Tongue (tissue), 2 donors: Measurements from ENCODE around the gene BSG. TPM values are rescaled to one million over a fixed set of nuclear protein-coding genes. Genes with fewer than 3 reads are reported as not detected.

ENCODE experiments used
- DNase-seq: peaks from one replicate; pipeline ENCODE4 v3.0.0-alpha.2; 2015
- total RNA-seq: library from RNA; depleted of rRNA; stranded (reverse); fragments of >200 nt; gene quantifications from one replicate; pipeline ENCODE4 v1.2.3, GENCODE V29; 2014

The BSG gene
- total RNA-seq, 1 donor from 2014 or later, result 236 TPM

GRCh38 chr19:540867-541637 lies 31.3 kb upstream of the BSG start:
- no peak for DNase-seq

DNA sequence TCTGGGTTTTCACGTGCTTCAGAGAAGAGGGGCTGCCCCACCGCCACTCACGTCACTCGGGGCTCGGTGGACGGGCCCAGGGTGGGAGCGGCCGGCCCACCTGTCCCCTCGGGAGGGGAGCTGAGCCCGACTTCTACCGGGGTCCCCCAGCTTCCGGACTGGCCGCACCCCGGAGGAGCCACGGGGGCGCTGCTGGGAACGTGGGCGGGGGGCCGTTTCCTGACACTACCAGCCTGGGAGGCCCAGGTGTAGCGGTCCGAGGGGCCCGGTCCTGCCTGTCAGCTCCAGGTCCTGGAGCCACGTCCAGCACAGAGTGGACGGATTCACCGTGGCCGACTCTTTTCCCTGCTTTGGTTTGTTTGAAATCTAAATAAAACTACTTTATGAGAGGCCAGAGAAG lies 30.7 kb upstream of the BSG start:
- DNase-seq, result no peak

GRCh38 chr19:542173-542866 lies 30.1 kb upstream of the BSG start:
- no peak for DNase-seq

DNA sequence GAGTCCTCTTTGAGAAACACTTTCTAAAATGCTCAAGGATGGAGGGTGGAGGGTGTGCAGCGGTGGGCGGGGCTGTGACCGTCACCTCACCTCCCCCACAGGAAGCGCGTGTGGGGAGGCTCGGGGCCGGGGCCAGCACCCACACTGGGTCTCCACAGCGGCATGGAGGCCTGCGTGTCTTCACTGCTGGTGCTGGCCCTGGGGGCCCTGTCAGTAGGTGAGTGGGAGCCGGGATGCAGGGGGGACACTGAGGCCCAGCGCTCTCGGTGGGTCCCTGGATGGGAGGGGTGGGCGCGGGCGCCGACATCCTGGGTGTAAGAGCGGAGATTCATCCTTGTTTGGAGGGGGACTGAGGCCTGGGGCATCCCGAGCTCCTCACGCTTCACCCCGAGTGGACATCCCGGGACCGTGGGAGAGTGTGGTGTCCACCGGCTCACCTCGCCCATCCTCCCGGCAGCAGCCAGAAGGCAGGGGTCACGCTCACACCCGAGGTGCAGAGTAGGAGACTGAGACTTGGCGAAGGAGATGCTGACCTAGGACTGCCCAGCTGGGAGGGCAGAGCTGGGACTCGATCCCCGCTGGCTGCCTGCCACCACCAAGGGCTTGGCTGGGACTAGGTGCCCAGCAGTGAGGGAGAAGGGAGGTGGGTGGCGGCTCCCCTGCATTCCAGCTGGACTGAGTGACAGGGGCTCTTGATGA lies 28.3 kb upstream of the BSG start, which contains the start of gene GZMM:
GZMM (plus strand) TSS at position 144 of the 699 bp plus-strand sequence; CDS start at position 163, 19 bp downstream.
- DNase-seq, result no peak

DNA sequence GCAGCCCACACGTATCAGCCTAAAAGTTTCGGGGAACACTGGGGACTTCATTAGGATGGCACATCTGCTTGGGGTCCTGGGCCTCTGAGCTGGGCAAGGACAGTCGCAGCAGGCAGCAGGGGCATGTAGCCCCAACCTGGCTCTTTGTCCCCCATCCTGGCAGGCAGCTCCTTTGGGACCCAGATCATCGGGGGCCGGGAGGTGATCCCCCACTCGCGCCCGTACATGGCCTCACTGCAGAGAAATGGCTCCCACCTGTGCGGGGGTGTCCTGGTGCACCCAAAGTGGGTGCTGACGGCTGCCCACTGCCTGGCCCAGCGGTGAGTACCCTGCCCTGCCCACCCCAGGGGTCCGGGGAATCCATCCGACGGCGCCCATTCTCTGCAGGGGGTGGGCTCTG lies 25.3 kb upstream of the BSG start:
- DNase-seq, result no peak

DNA sequence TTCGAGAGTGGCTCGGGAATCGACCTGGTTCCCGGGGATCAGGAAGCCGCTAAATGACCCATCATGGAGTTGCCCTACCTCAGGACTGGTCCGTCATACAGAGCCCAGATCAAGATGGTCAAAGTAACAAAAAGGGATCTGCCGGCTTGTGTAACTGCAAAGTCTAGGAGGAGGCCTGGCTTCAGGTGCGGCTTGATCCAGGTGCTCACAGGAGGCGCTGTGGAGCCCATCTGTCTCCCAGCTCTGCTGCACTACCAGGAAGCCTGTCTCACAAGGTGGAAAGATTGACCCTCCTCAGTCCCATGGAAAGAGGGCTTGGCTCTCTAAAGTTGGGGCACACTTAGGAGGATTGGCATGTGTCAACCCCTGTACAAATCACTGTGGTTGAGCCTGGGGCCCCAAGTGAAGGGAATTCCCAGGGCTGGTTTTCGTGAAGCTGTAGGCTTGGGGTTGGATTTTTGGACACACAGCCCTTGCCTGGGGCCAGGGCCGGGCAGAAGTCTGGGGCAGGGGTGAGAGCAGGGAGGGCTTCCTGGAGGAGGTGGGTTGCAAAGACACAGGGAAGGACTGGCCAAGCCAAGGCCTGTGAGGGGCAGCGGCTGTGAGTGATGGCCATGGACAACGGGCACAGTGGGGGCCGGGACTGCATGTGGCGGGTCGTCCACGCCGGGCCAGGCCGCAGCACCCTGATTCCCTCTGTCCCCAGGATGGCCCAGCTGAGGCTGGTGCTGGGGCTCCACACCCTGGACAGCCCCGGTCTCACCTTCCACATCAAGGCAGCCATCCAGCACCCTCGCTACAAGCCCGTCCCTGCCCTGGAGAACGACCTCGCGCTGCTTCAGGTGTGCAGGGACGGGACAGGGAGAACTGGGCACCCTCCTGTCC lies 24.3 kb upstream of the BSG start:
- no peak for DNase-seq

- DNase-seq, result no peak
These were observed 23.2 kb upstream of the BSG start for GRCh38 chr19:548886-549830.

- DNase-seq, result no peak
These were observed 17.6 kb upstream of the BSG start for GRCh38 chr19:554817-555216.

- DNase-seq, result no peak
These were observed 17.0 kb upstream of the BSG start for GRCh38 chr19:555474-555808.

GRCh38 chr19:556611-557382 lies 15.6 kb upstream of the BSG start:
- DNase-seq, result no peak

DNA sequence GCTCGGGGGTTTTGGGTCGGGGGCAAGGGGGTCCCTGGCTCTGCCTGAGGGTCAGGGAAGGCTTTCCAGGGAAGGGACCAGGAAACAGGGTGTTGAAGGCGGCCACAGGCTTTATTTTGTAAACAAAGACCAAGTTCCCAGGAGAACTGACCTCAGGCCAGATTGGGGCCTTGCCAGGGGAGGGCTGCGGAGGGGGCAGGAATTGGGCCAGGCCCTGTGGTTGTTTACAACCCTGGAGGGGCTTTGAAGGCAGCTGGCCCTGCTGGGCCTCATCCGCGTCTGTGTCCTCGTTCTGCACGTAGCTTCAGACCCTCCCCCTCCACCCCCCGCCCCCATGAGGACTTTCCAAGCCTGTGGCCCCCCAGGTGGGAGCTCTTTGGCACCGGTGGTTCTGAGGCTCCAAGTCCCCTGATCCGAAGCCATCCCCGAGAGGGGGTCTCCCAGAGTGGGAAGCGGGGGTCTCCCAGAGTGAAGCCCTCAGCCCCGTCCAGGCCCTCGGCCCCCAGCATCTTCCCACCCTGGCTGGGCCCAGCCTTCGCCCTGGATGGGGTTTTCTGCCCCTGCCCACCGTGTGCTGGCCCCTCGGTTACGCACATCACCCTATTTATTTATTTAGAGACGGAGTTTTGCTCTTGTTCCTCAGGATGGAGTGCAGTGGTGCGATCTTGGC lies 13.5 kb upstream of the BSG start:
- peak; percentile 24 for DNase-seq

DNA sequence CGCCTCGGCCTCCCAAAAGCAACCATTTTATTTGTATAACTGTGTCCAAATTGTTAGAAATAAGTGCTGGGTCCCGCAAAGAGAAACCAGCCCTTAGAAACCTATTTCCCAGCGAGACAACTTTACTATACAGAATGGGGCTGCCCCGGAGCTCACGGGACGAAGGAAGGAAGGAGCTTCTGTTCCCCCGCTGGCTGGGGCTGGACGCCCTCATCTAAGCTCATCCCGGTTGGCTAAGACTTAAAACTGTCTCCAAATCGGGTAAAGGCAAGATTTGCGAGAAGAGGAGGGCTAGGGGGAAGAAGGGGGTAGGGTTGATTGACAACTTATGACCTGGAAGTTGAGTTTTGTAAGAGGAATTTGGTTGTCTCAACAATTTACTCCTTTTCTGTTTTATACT lies 12.3 kb upstream of the BSG start:
- DNase-seq, result no peak

GRCh38 chr19:566403-566802 lies 6.0 kb upstream of the BSG start:
- DNase-seq, result peak; percentile 44

- no peak for DNase-seq
These were observed 5.6 kb upstream of the BSG start for GRCh38 chr19:566844-567243.

DNA sequence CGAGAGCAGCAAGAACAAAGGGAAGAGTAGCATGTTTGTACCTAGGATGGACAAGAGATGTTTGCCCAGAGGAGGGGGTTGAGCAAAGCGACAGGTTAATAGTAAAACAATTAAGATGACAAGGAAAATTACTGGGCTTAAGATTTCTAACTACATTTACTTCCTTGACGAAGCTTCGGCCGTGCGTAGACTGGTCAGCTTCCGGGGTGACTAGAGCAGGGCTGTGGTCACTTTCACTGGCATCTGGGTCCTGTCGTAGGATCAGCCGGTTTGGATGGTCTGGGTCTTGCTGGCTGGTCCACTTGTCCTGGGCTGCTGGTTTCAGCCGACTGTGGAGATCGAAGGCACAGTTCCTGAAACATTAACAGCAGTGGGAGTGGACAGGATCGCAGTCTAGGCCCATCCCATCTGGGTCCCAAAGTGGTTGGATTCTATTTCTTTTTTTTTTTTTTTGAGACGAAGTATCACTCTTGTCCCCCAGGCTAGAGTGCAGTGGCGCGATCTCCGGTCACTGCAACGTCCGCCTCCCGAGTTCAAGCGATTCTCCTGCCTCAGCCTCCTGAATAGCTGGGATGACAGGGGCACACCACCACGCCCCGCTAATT lies 5.0 kb upstream of the BSG start:
- no peak for DNase-seq

GRCh38 chr19:570251-570686 lies 2.1 kb upstream of the BSG start:
- DNase-seq, result no peak

GRCh38 chr19:570937-571565 lies 1.3 kb upstream of the BSG start:
- peak; percentile 50 for DNase-seq

GRCh38 chr19:571566-571974 lies 826 bp upstream of the BSG start:
- DNase-seq, result peak; percentile 45
